Kidney (tissue), 14 donors: ENCODE measurements around the gene PTPRQ. TPM values are rescaled to one million over a fixed set of nuclear protein-coding genes. Genes with fewer than 3 reads are reported as not detected.

Experiments used
- DNase-seq, 5 donors: peaks; one replicate each; pipeline ENCODE4 v3.0.0-alpha.2; 2013 to 2020
- FAIRE-seq: peaks from 2 replicates; lab custom pipeline; 2012; peaks lifted over from hg19 to GRCh38; lab: Jason Lieb, UNC
- H3K27ac ChIP-seq, 2 donors: one replicate each; pipeline ENCODE4 v1.7.0; 2013; ENCODE audit warnings: low read depth in 2 of 2, low read length in 2 of 2, inconsistent platforms in 1 of 2
- H3K27me3 ChIP-seq: one replicate; pipeline ENCODE4 v1.7.1; 2013; ENCODE audit warnings: low read length, inconsistent platforms; ENCODE audit not compliant: control insufficient read depth, insufficient read depth
- H3K36me3 ChIP-seq, 3 donors: one replicate each; pipeline versions ENCODE4 v1.7.0 to v1.7.1; 2013; ENCODE audit warnings: low read length in 3 of 3, control low read depth in 1 of 3, inconsistent platforms in 1 of 3; ENCODE audit not compliant: insufficient read depth in 3 of 3, control insufficient read depth in 2 of 3
- H3K4me1 ChIP-seq, 3 donors: one replicate each; pipeline versions ENCODE4 v1.7.0 to v1.7.1; 2013; ENCODE audit warnings: low read length in 3 of 3, inconsistent platforms in 1 of 3, low read depth in 1 of 3; ENCODE audit not compliant: control insufficient read depth in 2 of 3, insufficient read depth in 2 of 3
- H3K4me3 ChIP-seq, 3 donors: one replicate each; pipeline versions ENCODE4 v1.7.0 to v1.8.1; 2013; ENCODE audit warnings: low read length in 3 of 3, control low read depth in 1 of 3, inconsistent platforms in 1 of 3
- H3K9ac ChIP-seq, 3 donors: one replicate each; pipeline versions ENCODE4 v1.7.0 to v1.7.1; 2013; ENCODE audit warnings: low read length in 3 of 3, control low read depth in 1 of 3, inconsistent platforms in 1 of 3
- H3K9me3 ChIP-seq, 3 donors: one replicate each; pipeline versions ENCODE4 v1.7.0 to v1.7.1; 2013; ENCODE audit warnings: low read length in 3 of 3, control low read depth in 1 of 3, inconsistent platforms in 1 of 3; ENCODE audit not compliant: control insufficient read depth in 2 of 3, insufficient read depth in 1 of 3
- intact Hi-C: fragments of 100-400 bp; cut with DNase I; formaldehyde crosslinking; loops from one replicate; pipeline ENCODE4 v1.11.1; 2022
- polyA plus RNA-seq: library from polyadenylated mRNA; stranded (reverse); fragments of 350-450 nt; fragmentation: Illumina TruSeq; extraction: RNeasy Lipid Tissue Mini Kit (QIAGEN cat#74804); gene quantifications from one replicate; pipeline ENCODE4 v1.2.3, GENCODE V29; 2014; ENCODE audit warnings: low read depth, low replicate concordance; ENCODE audit not compliant: insufficient read depth
- total RNA-seq: library from RNA; stranded (reverse); fragmentation: NEBNext Ultra II Directional; extraction: Animal tissue kit (Norgen Biotek cat#: 25700); gene quantifications from one replicate; pipeline ENCODE4 v1.2.1, GENCODE V29; 2021
- TF ChIP-seq, protein P1 (sequence below): IDR thresholded peaks from 3 replicates; pipeline ENCODE4 v1.5.1; 2012; ENCODE audit warnings: mild to moderate bottlenecking, moderate library complexity, borderline replicate concordance; ENCODE audit not compliant: insufficient read depth; ENCODE audit errors: extremely low read depth
- donor health status: control.
- donor health status: control.
- donor health status: control.
- donor health status: control.
- donor health status: control.
- donor health status: DM: yes; HTN: yes; CAD: no.
- donor health status: Normal renal cell carcinoma (clear cell type).

Gene PTPRQ
- total and polyA plus RNA-seq, 2 donors from 2014 or later: 0.25 to 3.1 TPM

DNA sequence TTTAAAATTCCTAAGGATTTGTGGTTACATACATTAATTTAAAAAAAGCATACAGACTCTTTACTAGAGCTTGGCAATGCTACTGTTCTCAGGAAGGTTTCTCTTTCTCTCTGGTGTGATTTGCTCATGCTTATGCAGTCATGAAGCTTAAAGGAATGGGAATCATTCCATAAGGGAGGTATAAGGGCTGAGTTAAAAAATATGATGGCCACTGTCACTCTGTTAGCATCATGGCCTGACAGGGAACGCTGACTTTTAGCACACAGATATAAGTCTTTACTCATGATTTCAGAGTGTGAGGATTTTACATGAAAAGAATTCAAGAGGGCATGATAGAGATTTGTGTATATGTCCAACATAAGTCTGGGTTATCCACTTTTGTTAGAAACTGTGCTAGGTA is 276.5 kb downstream of the PTPRQ start:
- intact Hi-C loops: no loop called here
- FAIRE-seq: no peak
- TF ChIP-seq, protein P1, sequence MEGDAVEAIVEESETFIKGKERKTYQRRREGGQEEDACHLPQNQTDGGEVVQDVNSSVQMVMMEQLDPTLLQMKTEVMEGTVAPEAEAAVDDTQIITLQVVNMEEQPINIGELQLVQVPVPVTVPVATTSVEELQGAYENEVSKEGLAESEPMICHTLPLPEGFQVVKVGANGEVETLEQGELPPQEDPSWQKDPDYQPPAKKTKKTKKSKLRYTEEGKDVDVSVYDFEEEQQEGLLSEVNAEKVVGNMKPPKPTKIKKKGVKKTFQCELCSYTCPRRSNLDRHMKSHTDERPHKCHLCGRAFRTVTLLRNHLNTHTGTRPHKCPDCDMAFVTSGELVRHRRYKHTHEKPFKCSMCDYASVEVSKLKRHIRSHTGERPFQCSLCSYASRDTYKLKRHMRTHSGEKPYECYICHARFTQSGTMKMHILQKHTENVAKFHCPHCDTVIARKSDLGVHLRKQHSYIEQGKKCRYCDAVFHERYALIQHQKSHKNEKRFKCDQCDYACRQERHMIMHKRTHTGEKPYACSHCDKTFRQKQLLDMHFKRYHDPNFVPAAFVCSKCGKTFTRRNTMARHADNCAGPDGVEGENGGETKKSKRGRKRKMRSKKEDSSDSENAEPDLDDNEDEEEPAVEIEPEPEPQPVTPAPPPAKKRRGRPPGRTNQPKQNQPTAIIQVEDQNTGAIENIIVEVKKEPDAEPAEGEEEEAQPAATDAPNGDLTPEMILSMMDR: no peak
- Histone ChIP-seq H3K36me3 (no peaks in the 10 kb centered on the region), H3K4me1 (no peaks in the 10 kb centered on the region), H3K9me3 (no peaks in the 10 kb centered on the region), H3K27me3 (peaks cover 16% of the 10 kb centered on the region), H3K9ac (no peak overlapping the region), H3K4me3 (no peak overlapping the region), H3K27ac (no peak overlapping the region)
- DNase-seq: no peak

DNA sequence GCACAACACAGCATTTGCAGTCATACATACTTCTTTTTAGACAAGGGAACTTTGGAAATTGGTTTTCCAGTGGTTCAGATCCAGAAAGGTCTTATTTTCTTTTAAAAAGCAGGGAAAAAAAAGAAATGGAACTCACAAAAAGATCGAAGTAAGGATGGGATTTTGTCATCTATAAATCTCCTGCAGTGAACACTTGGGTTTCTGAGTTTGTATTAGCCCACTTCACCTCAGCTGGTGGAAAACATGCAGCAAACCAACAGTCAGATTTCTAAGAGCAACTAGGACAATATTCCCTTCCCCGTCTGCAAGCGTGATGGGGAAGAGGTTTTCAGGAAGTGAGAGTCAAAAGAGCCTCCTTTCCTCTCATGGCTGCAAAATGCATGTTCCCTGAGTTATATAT is 277.3 kb downstream of the PTPRQ start:
- Histone ChIP-seq H3K9ac (no peak overlapping the region), H3K4me3 (no peak overlapping the region), H3K27ac (no peak overlapping the region), H3K9me3 (no peaks in the 10 kb centered on the region), H3K4me1 (no peaks in the 10 kb centered on the region), H3K27me3 (peaks cover 8% of the 10 kb centered on the region), H3K36me3 (no peaks in the 10 kb centered on the region)
- DNase-seq (no peak), FAIRE-seq (no peak)
- intact Hi-C loops: no loop called here
- TF ChIP-seq, protein P1: no peak
